HK-2 (cell line): ENCODE results near the gene NNT.
"Not testable (repeated sequence)": the region's sequence is repeated elsewhere in the genome, so short reads cannot be mapped to it uniquely, and the experiment has no call there.

Experiments used
- DNase-seq: peaks from one replicate; pipeline ENCODE4 v3.0.0-alpha.2; 2018; ENCODE audit not compliant: unreplicated experiment

Gene NNT

GRCh38 chr5:43712081-43712480 is 109.1 kb downstream of the NNT start:
- no peak for DNase-seq

- DNase-seq: not testable (repeated sequence)
Measured at GRCh38 chr5:43719783-43720182, 116.8 kb downstream of the NNT start.

GRCh38 chr5:43728581-43728980 is 125.6 kb downstream of the NNT start:
- DNase-seq: no peak

GRCh38 chr5:43729846-43730478 is 127.0 kb downstream of the NNT start:
- DNase-seq: no peak

- DNase-seq: no peak
Measured at GRCh38 chr5:43730832-43731342, 127.9 kb downstream of the NNT start.

- DNase-seq: no peak
Measured at GRCh38 chr5:43731573-43731972, 128.6 kb downstream of the NNT start.

GRCh38 chr5:43745923-43746548 is 143.1 kb downstream of the NNT start:
- DNase-seq: not testable (repeated sequence)

GRCh38 chr5:43750809-43751208 is 147.8 kb downstream of the NNT start:
- no peak for DNase-seq

- no peak for DNase-seq
Measured at GRCh38 chr5:43753069-43753468, 150.1 kb downstream of the NNT start.
